ENCODE results near the gene RPUSD4. TPM values are rescaled to one million over a fixed set of nuclear protein-coding genes. Genes with fewer than 3 reads are reported as not detected.

RPUSD4 gene
- total RNA-seq, 1 experiment from 2014 or later = 42.9 TPM

DNA sequence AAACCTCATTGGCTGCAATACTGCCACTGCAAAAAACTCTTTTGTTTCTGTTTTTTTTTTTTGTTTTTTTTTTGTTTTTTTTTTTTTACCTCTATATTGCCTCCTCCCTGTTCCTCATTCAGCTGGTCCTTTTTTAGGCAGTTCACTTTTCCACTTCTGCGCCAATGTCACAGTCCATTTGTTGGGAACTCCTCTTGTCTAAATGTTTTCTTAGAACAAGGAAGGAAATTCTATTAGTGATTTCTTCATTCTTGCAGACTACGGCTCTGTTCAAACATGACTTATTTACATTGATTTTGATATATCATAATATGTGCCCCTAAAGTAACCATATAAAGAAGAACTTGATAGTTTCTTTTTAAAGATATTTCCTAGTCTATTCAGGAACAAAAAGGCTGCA lies 3.0 kb upstream of the RPUSD4 start:
- Histone ChIP-seq H3K79me2 (ENCODE audit: insufficient read depth, low read length) (peaks cover 22% of the 10 kb centered on the region), H3K9me3 (ENCODE audit: control insufficient read depth, low read depth, low read length) (no peaks in the 10 kb centered on the region), H3K4me1 (ENCODE audit: insufficient read depth, low read length) (no peaks in the 10 kb centered on the region), H2BK12ac (ENCODE audit: insufficient read length, low read depth, low read length) (no peak overlapping the region), H3T11ph (ENCODE audit: low read length) (no peak overlapping the region), H2BK20ac (ENCODE audit: low read depth, low read length, poor library complexity, severe bottlenecking) (no peak overlapping the region), H3K18ac (ENCODE audit: insufficient read length, low read depth, low read length) (no peak overlapping the region), H2BK5ac (ENCODE audit: insufficient read length, low read length) (no peak overlapping the region), H3K14ac (ENCODE audit: insufficient read depth, low read length) (no peak overlapping the region), H3K27ac (ENCODE audit: insufficient read length, low read depth, low read length) (no peak overlapping the region), H2AFZ (ENCODE audit: low read length) (no peak overlapping the region), H4K91ac (ENCODE audit: insufficient read length, low read depth, low read length) (no peak overlapping the region), H4K8ac (replicated peaks; ENCODE audit: insufficient read length, low read depth, low read length) (no peak overlapping the region), H3K23ac (ENCODE audit: insufficient read length, low read depth, low read length) (no peak overlapping the region), H3K79me1 (ENCODE audit: insufficient read depth, low read depth, low read length, poor library complexity, severe bottlenecking) (peaks cover 13% of the 10 kb centered on the region), H2AK5ac (ENCODE audit: insufficient read length, low read length) (no peak overlapping the region), H2BK15ac (ENCODE audit: low read depth, low read length) (no peak overlapping the region), H3K27me3 (ENCODE audit: insufficient read depth, low read length) (no peaks in the 10 kb centered on the region), H3K56ac (ENCODE audit: insufficient read length, low read depth, low read length) (no peak overlapping the region), H4K5ac (ENCODE audit: insufficient read length, low read depth, low read length) (no peak overlapping the region), H3K4me2 (ENCODE audit: insufficient read depth, insufficient read length, low read length) (no peak overlapping the region), H3K4ac (ENCODE audit: low read depth, low read length) (no peak overlapping the region), H3K9ac (ENCODE audit: extremely low read depth, insufficient read length, low read length) (no peak overlapping the region), H4K20me1 (ENCODE audit: control insufficient read depth, insufficient read depth, insufficient read length) (no peaks in the 10 kb centered on the region), H3K23me2 (ENCODE audit: insufficient read length, low read depth, low read length, poor library complexity, severe bottlenecking) (peaks cover 11% of the 10 kb centered on the region), H2BK120ac (ENCODE audit: low read depth, low read length, poor library complexity, severe bottlenecking) (no peak overlapping the region)
- WGBS (ENCODE audit: extremely low coverage, insufficient read length, low lambda C conversion rate) = no CpG with 5 or more reads among the region's 2 CpGs
- no peak overlapping the region; a peak in 1 of 5 replicates for H3K4me3 Mint-ChIP-seq
- no peak for DNase-seq
- TF ChIP-seq CTCF (conservative IDR thresholded peaks at IDR 0.05) = no peak
- no peaks in the 10 kb centered on the region for H3K27me3 Mint-ChIP-seq (ENCODE audit: low read depth)
- H3K27ac Mint-ChIP-seq = no peak overlapping the region
- peaks cover 6 to 12% (median 10%) of the 10 kb centered on the region in 3 experiments; a peak in 6 of 7 replicates for H3K36me3 Mint-ChIP-seq (ENCODE audit: insufficient read depth in 1 of 3, low read depth in 3 of 3)
- H3K9me3 Mint-ChIP-seq = no peaks in the 10 kb centered on the region
- H3K4me1 Mint-ChIP-seq = peaks cover 17 to 18% of the 10 kb centered on the region in 2 experiments
